Inflammatory macrophage treated with lipopolysaccharide for 4 hours (primary cell): ENCODE data around the gene TBX10.
"Not testable (repeated sequence)": the region's sequence is repeated elsewhere in the genome, so short reads cannot be mapped to it uniquely, and the experiment has no call there.

ENCODE experiments used
- DNase-seq: peaks from one replicate; pipeline ENCODE4 v3.0.0-alpha.2; 2020

The TBX10 gene

GRCh38 chr11:67663532-67664212, 24.1 kb upstream of the TBX10 start:
- DNase-seq: no peak

DNA sequence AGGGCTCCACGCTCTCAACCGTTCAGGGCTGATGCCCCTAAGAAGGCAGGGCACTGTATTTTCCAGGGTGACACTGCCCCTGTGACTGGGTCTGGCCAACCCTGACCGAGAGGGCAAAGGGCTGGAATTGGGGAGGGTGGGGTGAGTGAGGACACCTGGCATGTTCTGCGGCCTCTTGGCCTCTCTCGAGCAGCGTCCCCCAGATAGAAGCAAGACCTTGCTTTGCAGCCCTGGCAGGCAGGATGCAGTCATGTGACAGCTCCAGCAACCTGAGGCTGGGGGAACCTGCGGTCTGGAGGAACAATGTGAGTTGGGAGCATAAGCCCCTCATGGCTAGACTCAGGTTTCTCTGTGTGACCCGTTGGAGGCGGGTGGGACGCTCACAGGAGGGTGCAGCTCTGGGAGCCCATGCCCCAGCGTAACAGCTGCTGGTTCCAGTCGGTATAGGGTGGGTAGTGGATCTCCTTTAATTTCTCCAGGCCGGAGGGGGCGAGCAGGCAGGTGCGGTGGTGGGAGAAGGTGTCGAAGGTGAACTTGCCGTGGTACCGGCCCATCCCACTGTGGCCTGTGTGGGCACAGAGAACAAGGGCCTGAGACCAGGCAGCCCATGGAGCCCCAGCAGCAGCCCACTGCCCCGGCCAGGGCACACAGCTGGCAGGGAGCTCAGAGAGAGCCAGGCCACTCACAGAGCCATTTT, 23.4 kb upstream of the TBX10 start:
- no peak for DNase-seq

DNA sequence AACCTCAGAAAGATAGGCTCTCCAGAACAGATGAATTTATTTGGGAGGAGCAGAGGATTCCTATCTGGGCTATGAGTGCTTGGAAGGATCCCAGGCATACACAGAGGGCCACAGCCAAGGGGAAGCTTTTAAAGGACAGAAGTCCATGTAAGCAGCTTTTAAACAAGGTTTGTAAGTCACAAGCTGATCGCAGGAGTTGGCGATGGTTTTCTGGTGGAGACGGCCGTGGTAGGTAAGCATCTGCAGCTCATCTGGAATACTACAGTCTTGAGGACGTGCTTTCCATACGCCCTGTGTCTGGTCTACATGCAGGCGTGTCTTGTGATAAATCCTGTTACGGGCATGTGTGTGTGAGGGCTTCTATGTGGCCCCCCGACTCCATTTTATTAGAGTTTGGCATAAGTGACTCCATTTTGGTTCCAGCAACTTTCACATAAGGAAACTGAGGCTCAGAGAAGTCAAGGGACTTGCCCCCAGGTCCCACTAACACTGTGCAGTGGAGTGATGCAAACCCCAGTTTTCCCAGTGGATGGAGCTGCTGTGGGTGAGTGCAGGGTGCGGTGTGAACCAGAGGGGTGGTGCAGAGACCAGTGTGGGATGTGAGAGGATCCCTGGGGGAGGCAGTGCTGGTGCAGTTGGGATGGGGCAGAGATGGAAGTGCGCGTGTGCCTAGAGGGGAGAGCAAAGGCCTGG, 22.7 kb upstream of the TBX10 start:
- no peak for DNase-seq

DNA sequence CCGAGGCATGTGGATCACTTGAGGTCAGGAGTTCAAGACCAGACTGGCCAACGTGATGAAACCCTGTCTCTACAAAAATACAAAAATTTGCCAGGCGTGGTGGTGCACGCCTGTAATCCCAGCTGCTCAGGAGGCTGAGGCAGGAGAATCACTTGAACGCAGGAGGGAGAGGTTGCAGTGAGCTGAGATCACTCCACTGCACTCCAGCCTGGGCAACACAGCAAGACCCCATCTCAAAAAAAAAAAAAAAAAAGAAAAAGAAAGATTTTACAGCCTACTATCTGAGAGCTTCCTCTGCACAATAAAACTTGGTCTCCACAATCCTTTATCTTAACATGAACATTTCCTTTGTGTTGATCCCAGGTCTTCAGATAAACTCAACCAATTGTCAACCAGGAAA, 21.2 kb upstream of the TBX10 start:
- not testable (repeated sequence) for DNase-seq

- DNase-seq: not testable (repeated sequence)
Measured at GRCh38 chr11:67659651-67660165, 20.1 kb upstream of the TBX10 start.

DNA sequence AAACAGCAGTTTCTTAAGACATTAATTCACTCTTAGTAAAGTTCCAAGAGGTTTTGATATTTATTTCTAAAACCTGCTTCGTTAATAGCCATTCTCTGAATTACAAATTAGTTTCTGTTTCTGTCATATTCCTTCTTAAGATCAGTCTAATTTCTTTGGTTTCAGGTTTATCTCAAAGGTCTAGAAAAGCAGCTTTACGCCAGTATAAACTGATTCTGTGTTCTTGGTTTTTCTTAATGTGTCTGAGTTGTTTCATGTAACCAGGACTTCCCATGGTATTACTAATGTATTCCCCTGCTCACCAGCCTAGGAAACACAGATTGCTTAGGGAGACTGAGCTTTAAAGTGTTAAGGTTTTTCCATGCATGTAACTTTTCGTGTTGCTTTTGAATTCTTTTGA, 17.7 kb upstream of the TBX10 start:
- no peak for DNase-seq

GRCh38 chr11:67656278-67656922, 16.8 kb upstream of the TBX10 start:
- peak; percentile 67 for DNase-seq

- no peak for DNase-seq
Measured at GRCh38 chr11:67654225-67654624, 14.7 kb upstream of the TBX10 start.

DNA sequence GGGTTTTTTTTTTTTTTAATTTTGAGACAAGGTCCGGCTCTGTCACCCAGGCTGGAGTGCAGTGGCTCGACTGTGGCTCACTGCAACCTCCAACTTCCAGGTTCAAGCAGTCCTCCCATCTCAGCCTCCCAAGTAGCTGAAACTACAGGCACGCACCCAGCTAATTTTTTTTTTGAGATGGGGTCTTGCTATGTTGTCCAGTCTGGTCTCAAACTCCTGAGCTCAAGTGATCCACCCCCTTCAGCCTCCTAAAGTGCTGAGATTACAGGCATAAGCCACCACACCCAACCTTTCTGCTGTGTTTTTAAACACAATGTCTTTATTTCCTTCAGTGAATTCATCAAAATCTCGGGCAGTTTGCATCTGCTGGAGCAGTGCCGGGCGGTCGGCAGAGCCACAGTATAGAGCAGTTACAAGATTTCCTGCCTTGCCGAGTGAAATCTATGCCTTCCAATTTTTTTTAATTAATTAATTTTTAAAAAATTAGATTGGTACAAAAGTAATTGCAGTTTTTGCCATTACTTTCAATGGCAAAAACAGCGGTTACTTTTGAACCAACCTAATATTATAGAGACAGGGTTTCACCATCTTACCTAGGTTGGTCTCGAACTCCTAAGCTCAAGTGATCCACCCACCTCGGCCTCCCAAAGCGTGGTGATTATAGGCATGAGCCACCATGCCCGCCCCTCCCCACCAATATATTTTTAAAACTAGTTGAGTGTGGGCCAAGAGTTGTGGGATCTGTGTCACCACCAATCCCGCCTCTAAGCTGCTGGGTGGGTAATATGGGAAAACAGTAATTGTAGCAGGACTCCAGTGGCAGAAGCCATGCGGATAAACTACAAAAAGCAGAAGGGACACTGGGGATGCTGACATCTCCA, 13.6 kb upstream of the TBX10 start:
- DNase-seq: no peak

GRCh38 chr11:67651976-67652781, 12.6 kb upstream of the TBX10 start:
- DNase-seq: no peak

DNA sequence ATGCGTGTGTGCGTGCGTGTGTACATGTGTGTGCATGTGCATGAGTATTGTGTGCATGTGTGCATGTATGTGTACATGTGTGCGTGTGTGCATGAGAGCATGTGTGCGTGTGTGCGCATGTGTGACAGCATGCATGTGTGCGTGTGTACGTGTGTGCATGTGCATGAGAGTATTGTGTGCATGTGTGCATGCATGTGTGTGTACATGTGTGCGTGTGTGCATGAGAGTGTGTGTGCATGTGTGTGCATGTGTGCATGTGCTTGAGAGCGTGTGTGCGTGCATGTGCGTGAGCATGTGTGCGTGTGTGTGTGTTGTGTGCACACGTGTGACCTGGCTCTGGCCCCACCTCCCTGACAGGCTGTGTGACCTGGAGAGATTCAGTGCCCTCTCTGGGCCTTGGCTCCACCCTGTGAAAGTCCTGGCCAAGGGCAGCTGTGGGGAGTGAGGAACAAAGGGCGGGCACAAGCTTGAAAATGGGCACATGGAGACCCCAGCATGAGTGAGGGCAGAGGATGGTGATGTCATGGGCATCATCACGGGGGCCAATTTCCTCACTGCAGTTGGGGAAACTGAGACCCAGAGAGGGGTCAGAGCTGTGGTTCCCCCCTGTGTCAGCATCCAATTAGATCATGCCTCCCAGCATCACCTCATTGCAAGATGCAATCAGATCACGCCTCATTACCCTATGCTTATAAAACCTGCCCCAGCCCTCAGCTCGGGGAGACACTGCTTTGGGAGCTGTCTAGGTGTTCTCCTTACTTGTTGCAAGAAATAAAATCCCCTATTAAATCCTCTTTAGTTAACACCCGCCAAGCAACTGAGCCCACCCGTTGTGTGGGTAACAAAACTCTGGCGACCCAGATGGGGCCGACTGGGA, 10.3 kb upstream of the TBX10 start:
- DNase-seq: no peak

DNA sequence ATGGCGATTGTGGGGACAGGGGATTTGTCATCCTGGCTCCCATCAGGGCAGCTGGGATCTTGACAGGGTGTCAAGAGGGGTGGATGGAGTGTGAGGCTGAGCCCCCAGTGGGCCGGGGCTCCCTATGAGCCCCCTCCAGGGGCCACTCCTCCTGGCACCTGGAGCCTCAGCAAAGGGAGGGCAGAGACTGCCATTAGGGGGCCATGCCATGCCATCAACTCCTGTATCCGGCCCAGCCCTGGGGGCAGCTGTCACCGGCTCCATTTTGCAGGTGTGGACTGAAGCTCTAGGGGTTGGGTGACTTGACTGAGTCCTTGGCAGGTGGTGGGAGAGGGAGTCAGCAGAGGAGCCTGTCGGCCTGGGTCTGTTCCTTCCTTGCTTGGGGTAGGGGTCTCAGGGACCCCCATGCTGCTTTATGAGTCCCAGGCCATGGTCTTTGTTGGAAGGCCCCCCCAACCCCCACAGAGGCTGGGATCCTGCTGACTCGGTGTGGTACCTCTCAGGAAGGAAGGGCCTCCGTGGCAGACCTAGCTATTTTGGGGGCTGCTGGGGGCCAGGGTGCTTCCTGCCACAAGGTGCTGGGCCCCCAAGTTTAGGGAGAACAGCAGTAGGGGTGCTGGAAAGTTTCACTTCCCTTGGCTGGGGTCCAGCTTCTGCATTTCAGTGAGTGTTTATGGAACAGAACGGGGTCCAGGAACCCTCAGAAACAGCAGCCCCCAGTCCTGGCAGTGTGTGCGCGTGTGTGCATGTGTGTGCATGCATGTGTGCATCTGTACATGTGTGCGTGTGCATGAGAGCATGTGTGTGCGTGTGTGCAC, 9.4 kb upstream of the TBX10 start:
- peak; percentile 8 for DNase-seq

DNA sequence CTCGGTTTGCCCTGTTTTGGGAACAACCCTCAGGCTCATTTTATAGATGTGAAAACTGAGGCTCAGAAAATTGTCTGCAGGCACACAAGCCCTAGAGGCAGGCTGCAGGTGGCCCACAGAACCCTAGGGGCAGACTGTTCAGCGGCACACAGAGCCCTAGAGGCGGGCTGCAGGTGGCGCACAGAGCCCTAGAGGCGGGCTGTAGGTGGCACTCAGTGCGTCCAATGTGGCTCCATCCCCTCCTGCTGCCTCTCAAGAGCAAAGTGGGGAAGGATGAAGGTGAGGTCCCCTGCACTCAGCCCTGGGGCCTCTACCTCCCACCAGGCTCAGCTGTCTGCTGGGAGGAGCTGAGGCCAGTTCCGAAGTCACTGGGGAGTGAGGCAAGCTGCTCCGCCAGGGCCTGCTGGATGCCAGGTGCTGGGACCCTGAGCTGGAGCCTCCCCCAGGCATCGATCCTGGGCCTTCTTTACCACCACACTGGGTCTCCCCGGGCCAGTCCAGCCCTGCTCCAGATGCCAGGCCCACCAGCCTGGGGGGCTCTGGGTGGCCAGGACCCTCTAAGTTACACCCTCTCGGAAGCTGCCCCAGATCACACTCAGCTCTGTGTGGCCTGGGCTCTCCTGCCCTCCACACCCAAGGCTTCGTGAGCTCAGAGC, 8.7 kb upstream of the TBX10 start:
- DNase-seq: peak; percentile 10

GRCh38 chr11:67647471-67647870, 7.9 kb upstream of the TBX10 start:
- DNase-seq: no peak

GRCh38 chr11:67646535-67647336, 7.2 kb upstream of the TBX10 start:
- DNase-seq: no peak

DNA sequence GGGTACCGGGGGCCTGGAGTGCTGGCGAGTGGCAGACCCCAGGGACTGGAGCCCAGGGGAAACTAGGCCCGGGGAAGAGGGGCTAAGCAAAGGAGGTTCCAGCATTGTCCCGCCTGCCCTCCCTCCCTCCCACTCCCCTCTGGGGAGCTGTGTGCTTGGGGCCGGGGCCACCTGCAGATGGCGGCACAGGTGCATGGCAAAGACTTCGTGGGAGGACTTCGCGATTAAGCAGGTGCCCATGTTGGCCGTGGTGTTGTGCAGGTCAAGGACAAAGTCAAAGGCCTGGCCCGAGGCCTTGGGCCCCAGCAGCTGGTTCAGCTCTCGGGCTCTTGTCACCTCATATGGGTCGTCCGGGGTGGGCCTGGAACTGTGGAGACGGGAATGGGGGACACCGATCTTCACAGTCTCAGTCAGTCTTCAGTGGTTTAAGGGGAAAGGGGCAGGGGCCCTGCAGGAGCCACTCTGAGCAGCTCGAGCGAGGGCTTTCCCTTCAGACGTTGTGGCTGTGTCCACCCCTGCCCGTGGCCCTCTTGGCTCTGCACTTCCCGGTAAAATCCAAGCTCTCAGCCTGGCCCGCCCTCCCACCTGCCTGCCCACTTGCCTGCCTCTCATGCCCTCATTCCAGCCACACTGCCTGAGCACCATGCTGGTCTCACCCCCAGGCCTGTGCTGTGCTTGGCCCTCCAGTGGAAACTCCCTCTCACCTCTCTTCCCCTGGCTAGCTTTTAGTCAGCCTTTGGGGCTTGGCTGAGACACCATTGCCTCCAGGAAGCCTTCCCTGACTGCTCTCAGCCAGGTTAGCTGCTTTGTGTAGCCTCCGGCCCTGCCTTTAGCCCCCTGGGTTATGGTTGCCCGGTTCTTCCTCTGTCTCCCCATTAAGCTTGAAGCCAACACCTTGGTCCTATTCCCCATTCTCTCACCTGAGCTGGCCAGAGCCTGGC, 6.2 kb upstream of the TBX10 start:
- DNase-seq: no peak
